HG03280 (cell line): ENCODE results near the gene CFAP74.

Experiments used
- ATAC-seq: cut with Tn5 transposase; IDR thresholded peaks from one replicate; pipeline ENCODE4 v1.9.1; 2021; ENCODE audit warnings: mild to moderate bottlenecking, moderate library complexity; ENCODE audit not compliant: unreplicated experiment

CFAP74 gene

GRCh38 chr1:2042830-2043773 is 39.5 kb upstream of the CFAP74 start:
- ATAC-seq, result no peak

- ATAC-seq, result no peak
Observed at GRCh38 chr1:2041887-2042286, 38.3 kb upstream of the CFAP74 start.

GRCh38 chr1:2041305-2041704 is 37.7 kb upstream of the CFAP74 start:
- ATAC-seq, result no peak

- ATAC-seq, result no peak
Observed at GRCh38 chr1:2039251-2039650, 35.7 kb upstream of the CFAP74 start.

GRCh38 chr1:2038229-2038628 is 34.6 kb upstream of the CFAP74 start:
- ATAC-seq, result no peak

GRCh38 chr1:2037314-2037979 is 33.9 kb upstream of the CFAP74 start:
- ATAC-seq, result no peak

GRCh38 chr1:2036287-2036686 is 32.7 kb upstream of the CFAP74 start:
- ATAC-seq, result no peak

- no peak for ATAC-seq
Observed at GRCh38 chr1:2033165-2033564, 29.6 kb upstream of the CFAP74 start.

GRCh38 chr1:2032737-2033136 is 29.2 kb upstream of the CFAP74 start:
- ATAC-seq, result no peak

- no peak for ATAC-seq
Observed at GRCh38 chr1:2031546-2032540, 28.3 kb upstream of the CFAP74 start.

- ATAC-seq, result no peak
Observed at GRCh38 chr1:2030076-2030871, 26.7 kb upstream of the CFAP74 start.

GRCh38 chr1:2029561-2029960 is 26.0 kb upstream of the CFAP74 start:
- ATAC-seq, result no peak

GRCh38 chr1:2028870-2029560 is 25.4 kb upstream of the CFAP74 start:
- ATAC-seq, result no peak

- ATAC-seq, result no peak
Observed at GRCh38 chr1:2027961-2028583, 24.5 kb upstream of the CFAP74 start.

- ATAC-seq, result no peak
Observed at GRCh38 chr1:2025491-2025981, 21.9 kb upstream of the CFAP74 start.

- ATAC-seq, result no peak
Observed at GRCh38 chr1:2024887-2025286, 21.3 kb upstream of the CFAP74 start.

GRCh38 chr1:2024451-2024850 is 20.9 kb upstream of the CFAP74 start:
- no peak for ATAC-seq

- ATAC-seq, result no peak
Observed at GRCh38 chr1:2023187-2023586, 19.6 kb upstream of the CFAP74 start.
